Measurements from ENCODE around the gene CNTF.

CNTF gene

DNA sequence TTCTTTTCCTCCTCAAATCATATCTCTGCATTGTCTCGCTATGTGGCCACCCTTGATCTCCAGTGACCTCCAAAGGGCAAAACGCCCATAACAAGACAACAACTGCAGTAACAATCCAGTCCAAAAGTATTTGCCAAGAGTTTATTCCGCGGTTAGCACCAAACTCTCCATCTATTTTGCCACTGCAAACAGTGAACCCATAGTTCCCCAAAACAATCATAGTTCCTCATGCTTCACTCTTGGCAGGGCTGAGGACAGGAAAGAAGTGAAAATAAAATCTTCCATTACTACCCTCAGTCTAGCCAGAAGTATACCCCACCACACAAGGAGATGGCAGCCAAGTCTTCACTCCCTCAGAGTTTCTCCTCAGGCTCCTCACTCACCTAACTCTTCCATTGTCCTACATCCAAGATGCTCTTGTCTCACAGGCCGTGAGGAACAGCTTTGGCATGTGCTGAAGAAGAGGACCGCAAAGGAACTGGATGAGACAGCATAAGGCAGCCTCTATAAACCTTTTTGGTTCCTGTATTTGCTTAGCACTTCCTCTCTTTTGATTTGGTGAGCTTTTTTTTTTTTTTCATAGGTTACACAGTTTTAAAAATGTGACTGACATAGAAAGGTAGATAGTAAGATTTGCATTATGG lies 47.0 kb upstream of the CNTF start, which contains the start of gene LPXN:
Gene LPXN (minus strand): TSS at position 480 of the 644 bp plus-strand sequence. CDS start 84 bp downstream, at position 396.
- H3F3A ChIP-seq (ENCODE audit: insufficient read depth, low read length), result 0 out of 2 replicates have a peak, but pooled peaks cover 3% of the 10 kb centered on the region

DNA sequence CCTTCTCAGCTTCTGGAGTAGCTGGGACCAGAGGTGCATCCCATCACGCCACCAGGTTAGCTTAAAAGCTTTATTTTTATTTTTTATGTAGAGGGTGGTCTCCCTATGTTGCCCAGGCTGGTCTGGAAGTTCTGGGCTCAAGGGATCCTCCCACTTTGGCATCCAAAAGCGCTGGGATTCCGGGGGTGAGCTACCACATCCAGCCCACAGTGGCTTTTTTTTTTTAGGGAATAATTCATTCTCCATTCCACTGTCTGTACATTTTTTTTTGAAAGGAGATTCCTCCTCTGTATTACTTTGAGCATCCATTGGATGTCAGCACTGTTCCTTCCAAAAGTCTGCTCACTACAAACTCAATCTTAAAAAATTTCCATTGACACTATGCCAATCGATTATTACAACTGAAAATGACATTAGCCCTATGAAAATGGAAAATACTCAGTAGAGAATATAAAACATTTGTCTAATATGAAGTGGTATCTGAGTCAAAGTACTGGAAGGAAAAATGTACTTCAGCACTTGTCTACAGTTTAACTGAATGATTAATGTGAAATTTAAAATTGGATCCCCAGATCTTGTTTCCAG lies 45.5 kb upstream of the CNTF start:
- peak overlapping the region; percentile 73 for H3K4me3 ChIP-seq (ENCODE audit: low read depth, low read length, poor library complexity, severe bottlenecking)
- H3K27ac ChIP-seq (ENCODE audit: low read depth, low read length, poor library complexity, severe bottlenecking), result peak overlapping the region; percentile 99
- H3K4me1 ChIP-seq (ENCODE audit: insufficient read depth, low read length, severe bottlenecking), result peaks cover 57% of the 10 kb centered on the region
- H2AFZ ChIP-seq (ENCODE audit: low read length), result no peak overlapping the region
- H3K9me3 ChIP-seq (ENCODE audit: low read length), result no peaks in the 10 kb centered on the region
- TF ChIP-seq, protein P1, sequence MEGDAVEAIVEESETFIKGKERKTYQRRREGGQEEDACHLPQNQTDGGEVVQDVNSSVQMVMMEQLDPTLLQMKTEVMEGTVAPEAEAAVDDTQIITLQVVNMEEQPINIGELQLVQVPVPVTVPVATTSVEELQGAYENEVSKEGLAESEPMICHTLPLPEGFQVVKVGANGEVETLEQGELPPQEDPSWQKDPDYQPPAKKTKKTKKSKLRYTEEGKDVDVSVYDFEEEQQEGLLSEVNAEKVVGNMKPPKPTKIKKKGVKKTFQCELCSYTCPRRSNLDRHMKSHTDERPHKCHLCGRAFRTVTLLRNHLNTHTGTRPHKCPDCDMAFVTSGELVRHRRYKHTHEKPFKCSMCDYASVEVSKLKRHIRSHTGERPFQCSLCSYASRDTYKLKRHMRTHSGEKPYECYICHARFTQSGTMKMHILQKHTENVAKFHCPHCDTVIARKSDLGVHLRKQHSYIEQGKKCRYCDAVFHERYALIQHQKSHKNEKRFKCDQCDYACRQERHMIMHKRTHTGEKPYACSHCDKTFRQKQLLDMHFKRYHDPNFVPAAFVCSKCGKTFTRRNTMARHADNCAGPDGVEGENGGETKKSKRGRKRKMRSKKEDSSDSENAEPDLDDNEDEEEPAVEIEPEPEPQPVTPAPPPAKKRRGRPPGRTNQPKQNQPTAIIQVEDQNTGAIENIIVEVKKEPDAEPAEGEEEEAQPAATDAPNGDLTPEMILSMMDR (IDR thresholded peaks at IDR 0.05; ENCODE audit: low read length), result peak; percentile 41; the same call in 1 of the 2 replicates
- TF ChIP-seq EZH2 (IDR thresholded peaks at IDR 0.05; ENCODE audit: borderline replicate concordance, low read length), result no peak
- H3K36me3 ChIP-seq (ENCODE audit: insufficient read depth, low read length), result peaks cover 19% of the 10 kb centered on the region
- peak overlapping the region; percentile 95 for H3K4me2 ChIP-seq (ENCODE audit: low read length)
- H3K9me2 ChIP-seq (ENCODE audit: low read depth, low read length), result no peaks in the 10 kb centered on the region
- no peaks in the 10 kb centered on the region for H4K20me1 ChIP-seq (ENCODE audit: insufficient read depth, low read length)
- H3K9ac ChIP-seq (ENCODE audit: low read length), result peak overlapping the region; percentile 92
- H3K27me3 ChIP-seq (ENCODE audit: insufficient read depth, low read length), result no peaks in the 10 kb centered on the region
- 0 out of 2 replicates have a peak, but pooled peaks cover 3% of the 10 kb centered on the region for H3F3A ChIP-seq (ENCODE audit: insufficient read depth, low read length)
- H3K79me2 ChIP-seq (ENCODE audit: insufficient read depth, low read length), result peaks cover 67% of the 10 kb centered on the region

More for the DNA sequence above, 47.0 kb upstream of the CNTF start, which contains the start of gene LPXN:
- TF ChIP-seq, protein P1 (IDR thresholded peaks at IDR 0.05; ENCODE audit: low read length), result peak; percentile 29; the same call in 1 of the 2 replicates
- TF ChIP-seq EZH2 (IDR thresholded peaks at IDR 0.05; ENCODE audit: borderline replicate concordance, low read length), result no peak
- H3K4me1 ChIP-seq (ENCODE audit: insufficient read depth, low read length, severe bottlenecking), result peaks cover 46% of the 10 kb centered on the region
- H3K4me3 ChIP-seq (ENCODE audit: low read depth, low read length, poor library complexity, severe bottlenecking), result peak within 1 kb of the TSS; percentile 73
- peak within 1 kb of the TSS; percentile 92 for H3K9ac ChIP-seq (ENCODE audit: low read length)
- no peaks in the 10 kb centered on the region for H3K9me3 ChIP-seq (ENCODE audit: low read length)
- no peak within 1 kb of the TSS for H2AFZ ChIP-seq (ENCODE audit: low read length)
- peaks cover 16% of the 10 kb centered on the region for H3K36me3 ChIP-seq (ENCODE audit: insufficient read depth, low read length)
- H3K9me2 ChIP-seq (ENCODE audit: low read depth, low read length), result no peaks in the 10 kb centered on the region
- H3K4me2 ChIP-seq (ENCODE audit: low read length), result peak within 1 kb of the TSS; percentile 95
- no peaks in the 10 kb centered on the region for H4K20me1 ChIP-seq (ENCODE audit: insufficient read depth, low read length)
- H3K79me2 ChIP-seq (ENCODE audit: insufficient read depth, low read length), result peaks cover 60% of the 10 kb centered on the region
- no peaks in the 10 kb centered on the region for H3K27me3 ChIP-seq (ENCODE audit: insufficient read depth, low read length)
- peak within 1 kb of the TSS; percentile 99 for H3K27ac ChIP-seq (ENCODE audit: low read depth, low read length, poor library complexity, severe bottlenecking)

DNA sequence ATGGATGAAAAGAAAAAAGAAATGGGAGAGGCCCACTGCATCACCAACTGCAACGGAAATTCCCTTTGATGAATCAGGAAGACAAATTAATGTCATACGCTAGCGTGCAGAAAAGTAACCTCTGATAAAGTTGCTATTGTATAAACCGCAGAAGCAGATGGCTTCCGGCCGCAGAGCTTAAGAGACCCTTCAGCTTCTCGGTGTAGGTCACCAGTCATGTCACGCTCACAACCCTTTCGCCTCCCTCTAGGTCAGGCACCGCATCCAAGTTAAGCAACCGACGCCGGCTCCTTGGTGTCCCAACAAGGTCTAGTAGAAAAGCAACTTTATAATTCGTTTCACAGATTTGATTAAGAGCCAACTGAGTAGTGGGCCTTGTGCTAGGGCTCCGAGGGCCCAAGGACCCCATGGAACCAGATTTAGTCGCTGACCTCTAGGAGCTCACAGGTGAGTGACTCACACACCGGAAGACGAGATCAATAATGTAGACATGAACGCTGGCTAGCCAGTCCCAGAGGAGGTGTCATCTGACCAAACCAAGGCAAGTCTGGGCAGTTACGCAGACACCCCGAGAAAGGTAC lies 44.8 kb upstream of the CNTF start:
- Histone ChIP-seq H3K27ac (ENCODE audit: low read depth, low read length, poor library complexity, severe bottlenecking) (peak overlapping the region; percentile 99), H3K9me3 (ENCODE audit: low read length) (no peaks in the 10 kb centered on the region), H3K27me3 (ENCODE audit: insufficient read depth, low read length) (no peaks in the 10 kb centered on the region), H3K4me3 (ENCODE audit: low read depth, low read length, poor library complexity, severe bottlenecking) (peak overlapping the region; percentile 73), H3K36me3 (ENCODE audit: insufficient read depth, low read length) (peaks cover 17% of the 10 kb centered on the region), H3K4me1 (ENCODE audit: insufficient read depth, low read length, severe bottlenecking) (peaks cover 58% of the 10 kb centered on the region), H3K79me2 (ENCODE audit: insufficient read depth, low read length) (peaks cover 67% of the 10 kb centered on the region), H2AFZ (ENCODE audit: low read length) (no peak overlapping the region), H3K4me2 (ENCODE audit: low read length) (peak overlapping the region; percentile 95), H4K20me1 (ENCODE audit: insufficient read depth, low read length) (no peaks in the 10 kb centered on the region), H3F3A (ENCODE audit: insufficient read depth, low read length) (0 out of 2 replicates have a peak, but pooled peaks cover 3% of the 10 kb centered on the region), H3K9ac (ENCODE audit: low read length) (peak overlapping the region; percentile 92), H3K9me2 (ENCODE audit: low read depth, low read length) (no peaks in the 10 kb centered on the region)
- TF ChIP-seq, protein P1 (IDR thresholded peaks at IDR 0.05; ENCODE audit: low read length), result no peak
- no peak for TF ChIP-seq EZH2 (IDR thresholded peaks at IDR 0.05; ENCODE audit: borderline replicate concordance, low read length)
